T47D (cell line): ENCODE data around the gene CHCHD4.
"Not testable (repeated sequence)": the region's sequence is repeated elsewhere in the genome, so short reads cannot be mapped to it uniquely, and the experiment has no call there.

Experiments used
- DNase-seq, 2 experiments: peaks; one replicate each; pipeline versions ENCODE4 v3.0.0 to v3.0.0-alpha.2; 2011 to 2012; ENCODE audit warnings: low read depth in 1 of 2, low spot score in 1 of 2
- JUND ChIP-seq: IDR thresholded peaks from 2 replicates; pipeline ENCODE4 v1.6.1; 2012; ENCODE audit warnings: low read depth
- in situ Hi-C: cut with HindIII; loops from 2 replicates; pipeline ENCODE4 v1.10.0; 2016; ENCODE audit warnings: low sequenced_read_pairs, low pct_unique_long_range_greater_than_20kb

CHCHD4 gene

GRCh38 chr3:14082108-14082657 is 42.5 kb downstream of the CHCHD4 start:
- no peak for TF ChIP-seq JUND
- no peak for DNase-seq
- in situ Hi-C loops, result no loop called here

GRCh38 chr3:14077310-14077709 is 47.4 kb downstream of the CHCHD4 start:
- in situ Hi-C loops, result no loop called here
- no peak for DNase-seq

GRCh38 chr3:14075233-14075632 is 49.4 kb downstream of the CHCHD4 start:
- DNase-seq, in situ Hi-C loops: not testable (repeated sequence)

More at GRCh38 chr3:14077310-14077709, 47.4 kb downstream of the CHCHD4 start:
- no peak for TF ChIP-seq JUND

GRCh38 chr3:14064910-14065309 is 59.8 kb downstream of the CHCHD4 start:
- in situ Hi-C loops, result no loop called here
- no peak for TF ChIP-seq JUND

GRCh38 chr3:14063152-14063551 is 61.5 kb downstream of the CHCHD4 start:
- in situ Hi-C loops, result no loop called here
- no peak for TF ChIP-seq JUND
- no peak for DNase-seq

More at GRCh38 chr3:14064910-14065309, 59.8 kb downstream of the CHCHD4 start:
- DNase-seq, result no peak
